ENCODE results near the gene LY9.
"Not testable (repeated sequence)": the region's sequence is repeated elsewhere in the genome, so short reads cannot be mapped to it uniquely, and the experiment has no call there.

Gene LY9

GRCh38 chr1:160863774-160864131, 67.8 kb downstream of the LY9 start:
- DNase-seq (ENCODE audit: low read depth in 2 of 2): no peak

GRCh38 chr1:160864173-160864572, 68.2 kb downstream of the LY9 start:
- DNase-seq (ENCODE audit: low read depth in 2 of 2): no peak

- no peak for DNase-seq (ENCODE audit: low read depth in 2 of 2)
Observed at GRCh38 chr1:160865337-160865736, 69.4 kb downstream of the LY9 start.

- DNase-seq (ENCODE audit: low read depth in 2 of 2): no peak
Observed at GRCh38 chr1:160866001-160866694, 70.2 kb downstream of the LY9 start.

GRCh38 chr1:160866695-160867260, 70.8 kb downstream of the LY9 start:
- DNase-seq (ENCODE audit: low read depth in 2 of 2): no peak

- not testable (repeated sequence) for DNase-seq (ENCODE audit: low read depth in 2 of 2)
Observed at GRCh38 chr1:160867651-160868050, 71.7 kb downstream of the LY9 start.

GRCh38 chr1:160868141-160868540, 72.2 kb downstream of the LY9 start:
- DNase-seq (ENCODE audit: low read depth in 2 of 2): no peak

- DNase-seq (ENCODE audit: low read depth in 2 of 2): no peak
Observed at GRCh38 chr1:160874935-160875334, 79.0 kb downstream of the LY9 start.

GRCh38 chr1:160875591-160875990, 79.6 kb downstream of the LY9 start:
- not testable (repeated sequence) for DNase-seq (ENCODE audit: low read depth in 2 of 2)

- no peak for DNase-seq (ENCODE audit: low read depth in 2 of 2)
Observed at GRCh38 chr1:160876311-160876710, 80.3 kb downstream of the LY9 start.

- DNase-seq (ENCODE audit: low read depth in 2 of 2): no peak
Observed at GRCh38 chr1:160877221-160877620, 81.2 kb downstream of the LY9 start.
